NCI-H2227 (cell line): ENCODE measurements around the gene AKR1C1.
"Not testable (repeated sequence)": the region's sequence is repeated elsewhere in the genome, so short reads cannot be mapped to it uniquely, and the experiment has no call there.

ENCODE experiments used
- DNase-seq: peaks from one replicate; lab custom pipeline; 2025; ENCODE audit not compliant: unreplicated experiment; lab: John Stamatoyannopoulos, UW

Gene AKR1C1

DNA sequence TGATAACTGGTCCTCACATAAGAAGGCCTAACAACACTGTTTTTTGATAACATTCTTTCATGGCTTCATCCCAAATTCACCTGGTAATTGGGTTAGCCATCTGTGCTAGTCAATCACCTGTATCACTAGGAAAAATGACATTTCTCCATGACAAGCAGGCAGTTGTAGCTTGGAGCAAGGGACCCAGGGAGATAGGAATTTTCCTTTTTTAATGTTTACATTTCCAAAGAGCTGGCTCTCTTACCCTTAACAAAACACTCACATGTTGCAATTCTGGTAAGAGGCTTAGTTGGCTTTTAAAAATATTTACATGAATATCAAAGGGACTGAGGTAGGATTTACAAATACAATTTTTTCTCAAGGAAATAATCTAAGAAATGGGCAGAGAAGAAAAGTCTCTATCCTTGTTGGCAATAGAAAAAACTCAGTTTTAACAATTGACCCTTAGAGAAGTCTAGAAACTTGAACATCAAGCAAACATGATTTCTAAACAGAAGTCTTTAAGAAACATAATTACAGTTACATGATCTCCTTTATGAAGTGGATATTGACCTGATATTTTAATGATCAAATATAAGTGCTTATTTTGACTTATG lies 16.1 kb upstream of the AKR1C1 start:
- DNase-seq, result no peak

DNA sequence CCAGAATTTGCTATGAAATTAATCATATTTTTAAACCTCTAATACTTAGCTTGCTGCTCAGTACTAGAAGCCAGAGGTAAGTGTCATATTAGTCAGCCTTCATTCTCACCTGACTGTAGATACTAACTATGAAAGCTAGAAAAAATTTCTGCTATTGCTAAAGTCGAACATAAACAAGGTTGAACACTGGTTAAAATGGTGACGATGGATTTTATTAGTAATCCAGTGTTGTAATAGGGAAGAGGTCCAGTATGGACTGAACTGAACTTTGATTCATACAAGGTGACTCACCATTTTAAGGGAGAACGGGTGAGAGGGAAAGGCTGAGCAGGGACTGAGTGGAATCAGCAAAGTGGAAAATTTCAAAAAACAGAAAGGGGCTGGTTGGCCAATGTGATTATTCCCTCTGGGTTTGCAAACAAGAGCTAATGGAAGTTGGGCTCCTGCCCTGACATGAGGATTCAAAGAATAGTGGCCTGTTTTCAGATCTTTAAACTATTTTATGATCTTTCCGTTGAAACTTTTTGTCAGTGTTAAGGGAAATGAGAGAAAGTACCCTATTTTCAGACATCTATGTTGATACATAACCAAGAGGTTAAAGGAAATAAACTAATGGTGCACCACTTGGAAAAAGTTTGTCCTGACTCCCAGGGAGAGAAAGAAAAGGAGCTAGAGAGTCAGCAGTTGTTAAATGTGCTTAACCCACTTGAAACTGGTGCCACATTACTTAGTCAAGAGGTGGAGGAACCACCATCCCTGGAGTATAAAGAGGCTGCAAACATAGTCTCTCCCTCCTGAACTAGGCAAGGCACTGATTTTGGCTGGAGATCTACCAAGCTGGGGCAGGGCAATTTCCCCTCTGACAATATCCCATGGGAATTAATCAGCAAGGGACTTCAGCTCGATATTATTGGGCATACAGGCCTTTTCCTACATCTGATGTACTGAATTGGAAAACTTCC lies 15.3 kb upstream of the AKR1C1 start:
- no peak for DNase-seq

- DNase-seq, result not testable (repeated sequence)
Observed at GRCh38 chr10:4951512-4952162, 11.6 kb upstream of the AKR1C1 start.

DNA sequence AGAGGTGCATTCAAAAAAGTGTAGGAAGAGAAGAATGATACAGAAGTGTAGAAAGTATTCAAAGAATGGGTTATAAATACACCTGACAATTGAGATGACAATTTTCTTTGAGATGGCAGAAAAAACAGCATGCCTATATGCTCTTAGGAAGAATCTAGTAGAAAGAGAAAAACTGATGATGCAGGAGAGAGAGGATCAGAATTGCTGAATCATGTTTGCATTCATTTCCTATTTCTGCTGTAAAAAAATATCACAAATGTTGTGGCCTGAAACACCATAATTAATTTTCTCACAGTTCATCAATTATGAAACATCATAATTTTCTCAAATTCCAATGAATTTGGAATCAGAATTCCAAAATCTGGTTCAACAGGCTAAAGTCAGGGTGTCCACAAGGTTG lies 9.8 kb upstream of the AKR1C1 start:
- DNase-seq, result no peak

GRCh38 chr10:4956088-4956487 lies 7.1 kb upstream of the AKR1C1 start:
- not testable (repeated sequence) for DNase-seq

DNA sequence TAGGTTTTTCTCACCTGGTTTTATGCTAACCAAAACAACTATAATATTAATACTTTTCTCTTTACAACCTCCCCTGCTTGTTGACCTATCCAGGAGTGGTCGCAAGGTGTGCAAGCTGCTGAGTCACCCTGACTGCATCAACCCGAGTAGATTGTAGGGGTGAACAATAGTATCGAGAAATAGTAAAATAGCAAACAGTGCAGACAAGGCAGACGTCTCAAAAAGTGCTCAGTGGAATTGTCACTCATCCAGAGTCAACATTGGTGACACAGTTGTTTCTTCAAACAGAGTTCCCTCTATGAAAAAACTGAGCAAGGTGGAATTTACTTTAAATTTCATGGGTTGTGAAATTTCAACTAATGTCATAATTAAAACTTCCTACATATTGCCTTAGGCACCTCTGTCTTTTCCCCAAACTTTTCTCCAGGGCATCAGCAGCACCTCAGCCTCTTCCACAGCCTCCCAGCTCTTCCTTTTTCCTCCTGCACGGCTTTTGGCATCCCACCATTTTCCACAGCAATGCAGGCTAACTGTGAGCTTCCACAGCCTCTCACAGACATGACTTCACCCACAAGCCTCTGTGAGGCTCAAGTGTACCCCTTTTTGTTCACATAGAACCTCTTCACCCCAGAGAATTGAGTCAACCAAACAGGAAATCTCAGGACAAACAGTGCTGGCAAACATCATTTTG lies 6.1 kb upstream of the AKR1C1 start:
- not testable (repeated sequence) for DNase-seq

DNA sequence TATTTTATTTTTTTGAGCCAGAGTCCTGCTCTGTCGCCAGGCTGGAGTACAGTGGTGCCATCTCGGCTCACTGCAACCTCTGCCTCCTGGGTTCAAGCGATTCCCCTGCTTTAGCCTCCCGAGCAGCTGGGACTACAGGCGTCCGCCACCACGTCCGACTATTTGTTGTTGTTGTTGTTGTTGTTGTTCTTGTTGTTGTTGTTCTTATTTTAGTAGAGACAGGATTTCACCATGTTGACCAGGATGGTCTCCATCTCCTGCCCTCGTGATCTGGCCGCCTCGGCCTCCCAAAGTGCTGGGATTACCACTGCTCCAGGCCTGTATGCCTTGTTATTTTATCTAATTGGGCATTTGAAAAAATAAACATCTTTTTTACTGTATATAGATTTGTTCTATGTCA lies 1.7 kb upstream of the AKR1C1 start:
- not testable (repeated sequence) for DNase-seq

GRCh38 chr10:4962308-4962707 lies 907 bp upstream of the AKR1C1 start:
- DNase-seq, result not testable (repeated sequence)

- DNase-seq, result not testable (repeated sequence)
Observed at GRCh38 chr10:4963815-4964154, 570 bp downstream of the AKR1C1 start.

GRCh38 chr10:4965763-4966162 lies 2.5 kb downstream of the AKR1C1 start:
- not testable (repeated sequence) for DNase-seq

DNA sequence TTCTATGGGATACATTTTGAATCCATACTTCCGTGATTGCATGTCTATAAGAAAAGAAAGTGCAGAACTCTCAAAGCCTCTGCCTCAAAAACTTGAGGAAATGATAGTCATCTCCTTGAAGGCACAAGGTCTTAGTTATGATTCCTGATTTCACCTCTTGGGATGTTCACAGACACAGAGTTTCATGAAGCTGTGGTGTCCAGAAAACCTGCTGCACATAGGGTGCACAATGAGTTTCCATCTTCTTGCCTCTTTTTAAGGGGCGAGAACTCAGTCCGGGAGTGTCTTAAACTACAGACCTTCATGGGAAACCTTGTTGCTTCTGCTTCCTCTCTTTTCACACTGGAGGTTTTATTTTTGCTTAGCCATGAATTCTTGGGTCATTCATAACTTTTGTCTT lies 4.0 kb downstream of the AKR1C1 start:
- not testable (repeated sequence) for DNase-seq

DNA sequence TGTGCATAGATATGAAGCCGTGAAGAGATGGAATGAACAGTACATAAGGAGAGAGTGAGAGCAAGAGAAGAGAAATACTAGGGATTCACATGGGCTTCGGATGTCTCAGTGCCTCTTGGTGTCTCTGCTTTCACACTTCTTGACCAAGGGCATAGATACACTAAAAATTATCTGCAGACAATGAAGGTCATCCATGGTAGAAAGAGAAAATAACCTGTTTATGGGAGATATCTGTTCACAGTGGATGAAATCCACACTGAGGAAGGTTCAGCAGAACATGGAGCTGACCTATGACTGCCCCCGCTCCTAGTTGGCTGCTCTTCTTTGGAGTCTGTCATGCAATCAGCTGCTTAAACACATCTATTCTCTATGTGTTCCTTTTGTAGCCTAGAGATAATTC lies 6.1 kb downstream of the AKR1C1 start:
- not testable (repeated sequence) for DNase-seq

GRCh38 chr10:4970362-4970761 lies 7.1 kb downstream of the AKR1C1 start:
- DNase-seq, result not testable (repeated sequence)

DNA sequence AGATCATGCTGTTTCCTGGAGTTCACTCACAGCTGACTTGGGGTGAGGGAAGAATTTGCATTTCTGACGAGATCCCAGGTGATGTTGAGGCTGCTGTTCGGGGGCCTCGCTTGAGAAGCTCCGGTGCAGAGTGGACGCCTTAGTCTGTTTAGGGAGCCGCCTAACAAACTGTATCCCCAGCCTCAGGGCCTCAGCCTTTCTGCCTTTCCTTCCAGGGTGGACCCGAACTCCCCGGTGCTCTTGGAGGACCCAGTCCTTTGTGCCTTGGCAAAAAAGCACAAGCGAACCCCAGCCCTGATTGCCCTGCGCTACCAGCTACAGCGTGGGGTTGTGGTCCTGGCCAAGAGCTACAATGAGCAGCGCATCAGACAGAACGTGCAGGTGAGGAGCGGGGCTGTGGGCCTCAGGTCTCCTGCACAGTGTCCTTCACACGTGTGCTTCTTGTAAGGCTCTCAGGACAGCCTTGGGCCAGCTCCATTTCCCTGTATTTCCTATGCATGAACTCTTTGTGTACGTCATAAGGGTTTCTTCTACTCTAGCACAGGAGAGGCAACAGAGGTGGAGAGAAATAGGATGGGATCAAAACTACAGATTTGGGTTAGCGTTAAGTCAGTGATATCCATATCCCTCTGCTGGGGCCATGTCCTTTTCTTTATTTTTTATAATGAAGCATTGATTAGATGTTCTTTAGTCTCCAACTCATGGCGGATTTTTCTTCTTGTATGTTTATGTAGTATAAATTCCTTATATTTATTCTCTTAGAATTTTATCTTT lies 9.3 kb downstream of the AKR1C1 start:
- DNase-seq, result not testable (repeated sequence)

- DNase-seq, result not testable (repeated sequence)
Observed at GRCh38 chr10:4973294-4973693, 10.1 kb downstream of the AKR1C1 start.

GRCh38 chr10:4974400-4974799 lies 11.2 kb downstream of the AKR1C1 start:
- not testable (repeated sequence) for DNase-seq

DNA sequence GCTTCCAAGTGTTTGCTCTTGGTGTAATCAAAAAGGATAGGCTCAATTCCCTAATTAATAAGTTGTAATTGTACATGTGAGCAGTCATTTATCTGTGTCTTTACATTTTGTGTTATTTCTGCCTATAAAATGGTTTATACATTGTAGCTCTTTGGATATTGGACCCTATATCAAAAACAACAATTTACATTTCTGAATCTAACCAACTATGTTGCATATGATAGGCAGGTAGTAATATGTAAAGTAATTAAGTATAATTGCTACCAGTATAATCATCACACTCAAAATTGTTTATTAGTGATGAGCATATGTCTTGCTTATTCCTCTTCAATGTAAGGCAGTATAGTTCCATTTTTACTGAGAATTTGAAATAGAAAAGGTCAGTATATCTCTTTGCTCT lies 13.8 kb downstream of the AKR1C1 start:
- DNase-seq, result no peak

DNA sequence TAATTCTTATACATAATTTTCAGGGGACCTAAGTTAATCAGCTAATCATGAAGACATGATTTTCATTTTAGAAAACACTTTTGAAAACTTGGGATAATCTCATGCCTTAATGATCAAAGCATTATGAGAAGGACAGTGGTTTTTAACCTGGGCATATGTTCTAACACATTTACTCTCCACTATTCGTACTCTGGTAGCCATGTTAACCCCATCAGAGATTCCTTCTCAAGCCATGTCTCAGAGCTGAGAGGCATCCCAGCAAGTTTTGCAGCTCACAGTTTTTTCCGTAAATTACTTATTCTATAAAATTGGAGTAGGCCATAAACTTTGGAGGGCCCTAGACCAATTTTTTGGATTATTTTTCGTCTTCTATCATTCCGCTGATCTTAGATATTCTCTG lies 15.7 kb downstream of the AKR1C1 start:
- no peak for DNase-seq

DNA sequence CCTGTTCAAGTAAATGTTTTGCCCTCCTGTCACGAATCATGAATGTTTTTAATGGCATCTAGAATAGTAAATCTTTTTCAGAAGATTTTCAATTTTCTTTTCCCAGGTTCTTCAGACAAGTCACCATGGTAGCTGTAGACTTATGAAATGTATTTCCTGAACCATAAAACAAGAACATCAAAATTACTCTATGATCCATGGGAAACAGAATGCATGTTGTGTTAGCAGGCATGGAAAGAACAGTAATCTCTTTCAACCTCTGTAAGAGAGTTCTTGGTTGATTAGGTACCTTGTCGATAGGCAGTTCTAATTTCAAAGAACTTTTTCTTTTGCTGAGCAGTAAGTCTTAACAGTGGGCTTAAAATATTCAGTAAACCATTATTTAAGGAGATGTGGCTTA lies 17.6 kb downstream of the AKR1C1 start:
- DNase-seq, result no peak

- no peak for DNase-seq
Observed at GRCh38 chr10:4981722-4982471, 18.7 kb downstream of the AKR1C1 start.
